Testis (tissue), 2 donors: Measurements from ENCODE around the gene HFE.

Source experiments
- CTCF ChIP-seq, 3 experiments: fragments of 450-650 bp in 2 of 3; fragments of 200-600 bp in 1 of 3; sonication (generic) in 1 of 3; IDR thresholded peaks; one replicate each; pipeline ENCODE4 v1.5.1; 2016 to 2019; ENCODE audit warnings: antibody characterized with exemption in 3 of 3, mild to moderate bottlenecking in 2 of 3, moderate library complexity in 1 of 3
- POLR2A ChIP-seq: fragments of 450-650 bp; IDR thresholded peaks from one replicate; pipeline ENCODE4 v1.6.1; 2017; ENCODE audit warnings: antibody characterized with exemption, mild to moderate bottlenecking, moderate library complexity

GRCh38 chr6:26122005-26122388 lies 34.8 kb downstream of the HFE start:
- TF ChIP-seq CTCF (IDR thresholded peaks at IDR 0.05), result no peak
- TF ChIP-seq POLR2A, result no peak
